ENCODE results near the gene P2RX6. TPM values are rescaled to one million over a fixed set of nuclear protein-coding genes. Genes with fewer than 3 reads are reported as not detected.

The P2RX6 gene
- total RNA-seq, 1 donor from 2014 or later, result 0.45 TPM

DNA sequence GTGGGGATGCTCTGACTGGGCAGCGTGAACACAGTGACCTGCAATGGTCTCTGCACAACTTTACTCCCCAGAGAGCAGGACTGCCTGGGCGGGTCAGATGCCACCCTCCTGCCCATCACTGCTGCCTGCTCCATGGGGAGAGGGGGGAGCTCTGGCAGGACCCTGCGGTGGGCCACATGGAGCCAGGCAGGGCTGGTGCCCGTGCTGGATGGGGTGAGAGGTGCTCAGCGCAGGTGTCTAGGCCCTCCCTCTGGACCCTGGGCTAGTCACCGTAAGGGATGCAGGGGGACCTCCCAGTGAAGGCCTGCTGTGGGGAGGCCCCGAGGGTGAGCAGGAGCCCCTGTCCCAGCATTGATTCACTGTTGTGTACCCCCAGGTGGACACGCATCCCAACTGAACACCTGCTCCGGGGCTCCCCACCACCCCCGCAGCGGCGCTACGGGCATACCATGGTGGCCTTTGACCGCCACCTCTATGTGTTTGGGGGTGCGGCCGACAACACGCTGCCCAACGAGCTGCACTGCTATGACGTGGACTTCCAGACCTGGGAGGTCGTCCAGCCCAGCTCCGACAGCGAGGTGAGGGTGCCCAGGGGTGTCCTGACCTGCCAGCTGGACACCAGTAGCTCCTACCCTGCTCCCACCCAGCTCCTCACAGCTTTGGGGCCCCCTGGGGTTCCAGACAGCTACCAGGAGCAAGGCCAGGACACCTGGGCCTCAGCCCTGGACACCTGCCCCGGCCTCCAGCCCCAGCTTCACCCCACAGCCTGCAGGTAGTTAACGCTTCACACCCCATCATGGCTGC is 23.5 kb upstream of the P2RX6 start:
- no peaks in the 10 kb centered on the region for H3K9me3 Mint-ChIP-seq (ENCODE audit: unreplicated experiment)

GRCh38 chr22:20992056-20992442 is 22.9 kb upstream of the P2RX6 start:
- Mint-ChIP-seq H3K27me3 (ENCODE audit: low read depth, unreplicated experiment) (no peaks in the 10 kb centered on the region), H3K27ac (ENCODE audit: unreplicated experiment) (no peak overlapping the region), H3K4me1 (ENCODE audit: low read depth, unreplicated experiment) (no peaks in the 10 kb centered on the region), H3K4me3 (ENCODE audit: unreplicated experiment) (no peak overlapping the region), H3K9me3 (ENCODE audit: unreplicated experiment) (no peaks in the 10 kb centered on the region), H3K36me3 (ENCODE audit: low read depth, unreplicated experiment) (peaks cover 12% of the 10 kb centered on the region)
- H3K27ac ChIP-seq (ENCODE audit: low read depth, low read length), result no peak overlapping the region
- peaks cover 14% of the 10 kb centered on the region for H4K20me1 ChIP-seq (ENCODE audit: insufficient read depth, low read length)
- H3K9ac ChIP-seq (ENCODE audit: low read length), result no peak overlapping the region
- TF ChIP-seq, protein P1, sequence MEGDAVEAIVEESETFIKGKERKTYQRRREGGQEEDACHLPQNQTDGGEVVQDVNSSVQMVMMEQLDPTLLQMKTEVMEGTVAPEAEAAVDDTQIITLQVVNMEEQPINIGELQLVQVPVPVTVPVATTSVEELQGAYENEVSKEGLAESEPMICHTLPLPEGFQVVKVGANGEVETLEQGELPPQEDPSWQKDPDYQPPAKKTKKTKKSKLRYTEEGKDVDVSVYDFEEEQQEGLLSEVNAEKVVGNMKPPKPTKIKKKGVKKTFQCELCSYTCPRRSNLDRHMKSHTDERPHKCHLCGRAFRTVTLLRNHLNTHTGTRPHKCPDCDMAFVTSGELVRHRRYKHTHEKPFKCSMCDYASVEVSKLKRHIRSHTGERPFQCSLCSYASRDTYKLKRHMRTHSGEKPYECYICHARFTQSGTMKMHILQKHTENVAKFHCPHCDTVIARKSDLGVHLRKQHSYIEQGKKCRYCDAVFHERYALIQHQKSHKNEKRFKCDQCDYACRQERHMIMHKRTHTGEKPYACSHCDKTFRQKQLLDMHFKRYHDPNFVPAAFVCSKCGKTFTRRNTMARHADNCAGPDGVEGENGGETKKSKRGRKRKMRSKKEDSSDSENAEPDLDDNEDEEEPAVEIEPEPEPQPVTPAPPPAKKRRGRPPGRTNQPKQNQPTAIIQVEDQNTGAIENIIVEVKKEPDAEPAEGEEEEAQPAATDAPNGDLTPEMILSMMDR (IDR thresholded peaks at IDR 0.05; ENCODE audit: insufficient read depth, low read depth, low read length), result no peak
- TF ChIP-seq EZH2 (IDR thresholded peaks at IDR 0.05; ENCODE audit: insufficient read depth, low read length), result no peak
- no peak for FAIRE-seq
- H3K4me2 ChIP-seq (ENCODE audit: low read length), result no peak overlapping the region
- no peak for DNase-seq (ENCODE audit: low read depth)
- no peak overlapping the region for H3K4me3 ChIP-seq (ENCODE audit: insufficient read depth, low read depth, low read length)
- H2AFZ ChIP-seq (ENCODE audit: low read depth, low read length), result no peak overlapping the region
- no peaks in the 10 kb centered on the region for H3K27me3 ChIP-seq (ENCODE audit: insufficient read depth, low read length)
- H3K36me3 ChIP-seq (ENCODE audit: insufficient read depth, low read length), result no peaks in the 10 kb centered on the region
- H3K4me1 ChIP-seq (ENCODE audit: insufficient read depth, low read length), result peaks cover 6% of the 10 kb centered on the region
- no peaks in the 10 kb centered on the region for H3K79me2 ChIP-seq (ENCODE audit: insufficient read depth, low read length)
- no peaks in the 10 kb centered on the region for H3K9me3 ChIP-seq (ENCODE audit: insufficient read depth, low read depth, low read length)

More for the DNA sequence above, 23.5 kb upstream of the P2RX6 start:
- Histone ChIP-seq H2AFZ (ENCODE audit: low read depth, low read length) (no peak overlapping the region), H3K79me2 (ENCODE audit: insufficient read depth, low read length) (no peaks in the 10 kb centered on the region), H4K20me1 (ENCODE audit: insufficient read depth, low read length) (peaks cover 14% of the 10 kb centered on the region), H3K27ac (ENCODE audit: low read depth, low read length) (no peak overlapping the region), H3K9me3 (ENCODE audit: insufficient read depth, low read depth, low read length) (no peaks in the 10 kb centered on the region), H3K4me3 (ENCODE audit: insufficient read depth, low read depth, low read length) (no peak overlapping the region), H3K9ac (ENCODE audit: low read length) (no peak overlapping the region), H3K4me1 (ENCODE audit: insufficient read depth, low read length) (peaks cover 6% of the 10 kb centered on the region), H3K36me3 (ENCODE audit: insufficient read depth, low read length) (no peaks in the 10 kb centered on the region), H3K27me3 (ENCODE audit: insufficient read depth, low read length) (no peaks in the 10 kb centered on the region), H3K4me2 (ENCODE audit: low read length) (no peak overlapping the region)
- TF ChIP-seq, protein P1 (IDR thresholded peaks at IDR 0.05; ENCODE audit: insufficient read depth, low read depth, low read length), result no peak
- TF ChIP-seq EZH2 (IDR thresholded peaks at IDR 0.05; ENCODE audit: insufficient read depth, low read length), result no peak
- Mint-ChIP-seq H3K36me3 (ENCODE audit: low read depth, unreplicated experiment) (peaks cover 12% of the 10 kb centered on the region), H3K4me3 (ENCODE audit: unreplicated experiment) (no peak overlapping the region), H3K27me3 (ENCODE audit: low read depth, unreplicated experiment) (no peaks in the 10 kb centered on the region), H3K27ac (ENCODE audit: unreplicated experiment) (no peak overlapping the region), H3K4me1 (ENCODE audit: low read depth, unreplicated experiment) (no peaks in the 10 kb centered on the region)
- no peak for DNase-seq (ENCODE audit: low read depth)
- FAIRE-seq, result no peak

Measured in astrocyte (in vitro differentiated cells and primary cell).